Panc1 (cell line): ENCODE data around the gene BCL2L2. TPM values are rescaled to one million over a fixed set of nuclear protein-coding genes. Genes with fewer than 3 reads are reported as not detected.

ENCODE experiments used
- ATAC-seq: fragments of 200-7000 bp; cut with Tn5 transposase; 2 replicates; pipeline ENCODE4 v1.9.1; 2020; ENCODE audit warnings: mild to moderate bottlenecking, moderate library complexity
- BruUV-seq: library from RNA; stranded (reverse); fragments of 400-500 nt; replicated peaks from 2 replicates; lab custom pipeline; 2021; lab: Mats Ljungman, UMichigan
- CTCF ChIA-PET: fragments of 300-600 bp; sonication (Branson Sonifier 250); formaldehyde crosslinking; loops from one replicate; lab custom pipeline; 2022; ENCODE audit warnings: antibody characterized with exemption; lab: Charles Lee
- POLR2A ChIA-PET: fragments of 300-600 bp; sonication (Branson Sonifier 250); formaldehyde crosslinking; loops from one replicate; lab custom pipeline; 2022; ENCODE audit warnings: antibody characterized with exemption; lab: Charles Lee
- DNase-seq: peaks from one replicate; pipeline ENCODE4 v3.0.0-alpha.2; 2010; ENCODE audit warnings: low read depth, low spot score
- H3K27ac ChIP-seq: 2 replicates; pipeline ENCODE4 v1.5.1; 2011; ENCODE audit warnings: mild to moderate bottlenecking, low read length, inconsistent platforms
- H3K27me3 ChIP-seq: fragments of 200-500 bp; sonication (Bioruptor generic); 2 replicates; pipeline ENCODE4 v1.6.0; 2014; ENCODE audit warnings: low read length, inconsistent platforms; ENCODE audit not compliant: control insufficient read depth, insufficient read depth
- H3K36me3 ChIP-seq: fragments of 200-500 bp; sonication (Bioruptor generic); 2 replicates; pipeline ENCODE4 v1.5.1; 2014; ENCODE audit warnings: inconsistent platforms, mild to moderate bottlenecking, low read length, moderate library complexity; ENCODE audit not compliant: control insufficient read depth, insufficient read depth
- H3K4me1 ChIP-seq: 2 replicates; pipeline ENCODE4 v1.5.1; 2011; ENCODE audit warnings: inconsistent platforms, mild to moderate bottlenecking, low read length, moderate library complexity; ENCODE audit not compliant: control insufficient read depth, insufficient read depth
- H3K4me3 ChIP-seq, 2 experiments: 2 replicates each; pipeline ENCODE4 v1.5.1; 2011 to 2012; ENCODE audit warnings: low read depth in 2 of 2, low read length in 2 of 2, mild to moderate bottlenecking in 2 of 2, inconsistent platforms in 1 of 2, moderate library complexity in 1 of 2
- H3K9me3 ChIP-seq: fragments of 200-500 bp; sonication (Bioruptor generic); 2 replicates; pipeline ENCODE4 v1.5.1; 2014; ENCODE audit warnings: low read depth, mild to moderate bottlenecking, inconsistent platforms, low read length, moderate library complexity; ENCODE audit not compliant: control insufficient read depth, insufficient read depth
- POLR2AphosphoS5 ChIP-seq: IDR thresholded peaks from 2 replicates; pipeline ENCODE4 v1.6.1; 2012; ENCODE audit warnings: mild to moderate bottlenecking, low read depth, low read length, moderate library complexity
- SIN3A ChIP-seq: IDR thresholded peaks from 2 replicates; pipeline ENCODE4 v1.6.1; 2012; ENCODE audit warnings: low read depth, mild to moderate bottlenecking, low read length, moderate library complexity, borderline replicate concordance; ENCODE audit not compliant: insufficient read depth
- TCF7L2 ChIP-seq: IDR thresholded peaks from 2 replicates; pipeline ENCODE4 v1.6.1; 2011; ENCODE audit warnings: mild to moderate bottlenecking, low read depth, low read length, inconsistent platforms
- in situ Hi-C: cut with HindIII; loops from 2 replicates; pipeline ENCODE4 v1.10.0; 2016; ENCODE audit warnings: low sequenced_read_pairs, low pct_unique_long_range_greater_than_20kb
- intact Hi-C: fragments of 100-400 bp; cut with micrococcal nuclease; formaldehyde crosslinking; loops from one replicate; pipeline ENCODE4 v1.10.0; 2022; ENCODE audit not compliant: unreplicated experiment
- total RNA-seq: library from RNA; stranded (reverse); gene quantifications from one replicate; pipeline ENCODE4 v1.2.1, GENCODE V29; 2021; ENCODE audit not compliant: unreplicated experiment
- TF ChIP-seq, protein P1 (sequence below), 2 experiments: IDR thresholded peaks; 2 replicates each; pipeline ENCODE4 v1.6.1; 2011 to 2012; ENCODE audit warnings: low read depth in 2 of 2, control low read depth in 1 of 2, low read length in 1 of 2, mild to moderate bottlenecking in 1 of 2, moderate library complexity in 1 of 2; ENCODE audit not compliant: insufficient read depth in 1 of 2
- TF ChIP-seq, protein P2 (sequence below): fragments of 450-650 bp; IDR thresholded peaks from 2 replicates; pipeline ENCODE4 v1.5.1; 2017; ENCODE audit warnings: mild to moderate bottlenecking

BCL2L2 gene
- total RNA-seq, 1 experiment from 2014 or later = 18.9 TPM

DNA sequence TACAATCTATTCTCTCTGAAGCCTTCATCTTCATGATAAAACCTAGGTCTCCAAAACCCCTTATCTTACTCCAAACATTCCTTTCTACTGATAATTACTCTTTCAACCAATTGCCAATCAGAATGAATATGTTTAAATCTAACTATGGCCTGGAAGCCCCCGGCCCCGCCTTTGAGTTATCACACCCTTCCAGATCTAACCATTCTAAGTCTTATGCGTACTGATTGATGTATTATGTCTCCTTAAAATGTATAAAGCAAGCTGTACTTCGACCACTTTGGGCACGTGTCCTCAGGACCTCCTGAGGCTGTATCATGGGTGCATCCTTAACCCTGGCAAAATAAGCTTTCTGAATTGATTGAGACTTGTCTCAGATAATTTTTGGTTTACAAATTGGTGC lies 29.0 kb downstream of the BCL2L2 start:
- Histone ChIP-seq H3K36me3 (no peaks in the 10 kb centered on the region), H3K4me1 (no peaks in the 10 kb centered on the region), H3K27me3 (no peaks in the 10 kb centered on the region), H3K4me3 (no peak overlapping the region), H3K27ac (no peak overlapping the region), H3K9me3 (no peaks in the 10 kb centered on the region)
- in situ Hi-C loops (no loop called here), intact Hi-C loops (no loop called here)
- no peak for DNase-seq
- BruUV-seq = no TSS peak
- no peak for ATAC-seq
- no peak for TF ChIP-seq SIN3A
- ChIA-PET CTCF (no interaction called here), POLR2A (no interaction called here)

DNA sequence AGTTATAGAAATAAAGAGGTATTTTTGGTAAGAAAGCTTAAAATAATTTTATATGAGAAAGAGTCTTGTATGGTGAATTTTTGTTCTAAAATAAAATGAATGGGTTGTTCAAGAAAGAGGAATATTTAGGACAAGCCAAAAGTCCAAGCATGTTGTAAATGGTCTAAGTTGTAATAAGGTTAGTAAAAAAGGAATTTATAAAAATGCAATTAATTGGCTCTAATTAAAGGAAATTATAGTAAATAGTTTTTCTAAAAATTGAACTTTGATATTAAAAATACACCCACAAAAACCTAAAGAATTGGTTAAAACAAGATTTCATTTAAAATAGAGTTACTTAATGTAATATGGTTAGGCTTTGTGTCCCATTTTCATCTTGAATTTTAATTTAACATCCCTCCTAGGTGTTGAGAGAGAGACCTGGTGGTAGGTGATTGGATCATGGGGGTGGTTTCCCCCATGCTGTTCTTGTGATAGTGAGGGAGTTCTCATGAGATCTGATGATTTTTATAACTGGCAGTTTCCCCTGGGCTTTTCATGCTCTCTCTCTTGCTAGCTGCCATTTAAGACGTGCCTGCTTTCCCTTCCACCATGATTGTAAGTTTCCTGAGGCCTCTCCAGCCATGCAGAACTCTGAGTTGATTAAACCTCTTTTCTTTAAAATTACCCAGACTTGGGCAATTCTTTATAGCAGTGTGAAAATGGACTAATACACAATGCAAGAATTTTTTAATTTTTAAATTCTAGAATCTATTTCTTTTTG lies 33.1 kb downstream of the BCL2L2 start:
- H3K27ac ChIP-seq = no peak overlapping the region
- no peaks in the 10 kb centered on the region for H3K4me1 ChIP-seq
- no peaks in the 10 kb centered on the region for H3K36me3 ChIP-seq
- intact Hi-C loops (no loop called here), in situ Hi-C loops (no loop called here)
- CTCF ChIA-PET = no interaction called here
- no peak for DNase-seq
- TF ChIP-seq, protein P1, sequence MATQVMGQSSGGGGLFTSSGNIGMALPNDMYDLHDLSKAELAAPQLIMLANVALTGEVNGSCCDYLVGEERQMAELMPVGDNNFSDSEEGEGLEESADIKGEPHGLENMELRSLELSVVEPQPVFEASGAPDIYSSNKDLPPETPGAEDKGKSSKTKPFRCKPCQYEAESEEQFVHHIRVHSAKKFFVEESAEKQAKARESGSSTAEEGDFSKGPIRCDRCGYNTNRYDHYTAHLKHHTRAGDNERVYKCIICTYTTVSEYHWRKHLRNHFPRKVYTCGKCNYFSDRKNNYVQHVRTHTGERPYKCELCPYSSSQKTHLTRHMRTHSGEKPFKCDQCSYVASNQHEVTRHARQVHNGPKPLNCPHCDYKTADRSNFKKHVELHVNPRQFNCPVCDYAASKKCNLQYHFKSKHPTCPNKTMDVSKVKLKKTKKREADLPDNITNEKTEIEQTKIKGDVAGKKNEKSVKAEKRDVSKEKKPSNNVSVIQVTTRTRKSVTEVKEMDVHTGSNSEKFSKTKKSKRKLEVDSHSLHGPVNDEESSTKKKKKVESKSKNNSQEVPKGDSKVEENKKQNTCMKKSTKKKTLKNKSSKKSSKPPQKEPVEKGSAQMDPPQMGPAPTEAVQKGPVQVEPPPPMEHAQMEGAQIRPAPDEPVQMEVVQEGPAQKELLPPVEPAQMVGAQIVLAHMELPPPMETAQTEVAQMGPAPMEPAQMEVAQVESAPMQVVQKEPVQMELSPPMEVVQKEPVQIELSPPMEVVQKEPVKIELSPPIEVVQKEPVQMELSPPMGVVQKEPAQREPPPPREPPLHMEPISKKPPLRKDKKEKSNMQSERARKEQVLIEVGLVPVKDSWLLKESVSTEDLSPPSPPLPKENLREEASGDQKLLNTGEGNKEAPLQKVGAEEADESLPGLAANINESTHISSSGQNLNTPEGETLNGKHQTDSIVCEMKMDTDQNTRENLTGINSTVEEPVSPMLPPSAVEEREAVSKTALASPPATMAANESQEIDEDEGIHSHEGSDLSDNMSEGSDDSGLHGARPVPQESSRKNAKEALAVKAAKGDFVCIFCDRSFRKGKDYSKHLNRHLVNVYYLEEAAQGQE (IDR thresholded peaks at IDR 0.05; ENCODE audit: insufficient read depth in 1 of 2, low read depth in 2 of 2, low read length in 1 of 2) = no peak
- TF ChIP-seq, protein P2, sequence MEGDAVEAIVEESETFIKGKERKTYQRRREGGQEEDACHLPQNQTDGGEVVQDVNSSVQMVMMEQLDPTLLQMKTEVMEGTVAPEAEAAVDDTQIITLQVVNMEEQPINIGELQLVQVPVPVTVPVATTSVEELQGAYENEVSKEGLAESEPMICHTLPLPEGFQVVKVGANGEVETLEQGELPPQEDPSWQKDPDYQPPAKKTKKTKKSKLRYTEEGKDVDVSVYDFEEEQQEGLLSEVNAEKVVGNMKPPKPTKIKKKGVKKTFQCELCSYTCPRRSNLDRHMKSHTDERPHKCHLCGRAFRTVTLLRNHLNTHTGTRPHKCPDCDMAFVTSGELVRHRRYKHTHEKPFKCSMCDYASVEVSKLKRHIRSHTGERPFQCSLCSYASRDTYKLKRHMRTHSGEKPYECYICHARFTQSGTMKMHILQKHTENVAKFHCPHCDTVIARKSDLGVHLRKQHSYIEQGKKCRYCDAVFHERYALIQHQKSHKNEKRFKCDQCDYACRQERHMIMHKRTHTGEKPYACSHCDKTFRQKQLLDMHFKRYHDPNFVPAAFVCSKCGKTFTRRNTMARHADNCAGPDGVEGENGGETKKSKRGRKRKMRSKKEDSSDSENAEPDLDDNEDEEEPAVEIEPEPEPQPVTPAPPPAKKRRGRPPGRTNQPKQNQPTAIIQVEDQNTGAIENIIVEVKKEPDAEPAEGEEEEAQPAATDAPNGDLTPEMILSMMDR = no peak
- no peak for TF ChIP-seq SIN3A
- TF ChIP-seq TCF7L2 = no peak
- no peak for TF ChIP-seq POLR2AphosphoS5
- no peaks in the 10 kb centered on the region for H3K9me3 ChIP-seq
- no peak overlapping the region for H3K4me3 ChIP-seq
- ATAC-seq = no peak
- no TSS peak for BruUV-seq
- POLR2A ChIA-PET = no interaction called here
- H3K27me3 ChIP-seq = no peaks in the 10 kb centered on the region; the same call in 1 of the 2 replicates

DNA sequence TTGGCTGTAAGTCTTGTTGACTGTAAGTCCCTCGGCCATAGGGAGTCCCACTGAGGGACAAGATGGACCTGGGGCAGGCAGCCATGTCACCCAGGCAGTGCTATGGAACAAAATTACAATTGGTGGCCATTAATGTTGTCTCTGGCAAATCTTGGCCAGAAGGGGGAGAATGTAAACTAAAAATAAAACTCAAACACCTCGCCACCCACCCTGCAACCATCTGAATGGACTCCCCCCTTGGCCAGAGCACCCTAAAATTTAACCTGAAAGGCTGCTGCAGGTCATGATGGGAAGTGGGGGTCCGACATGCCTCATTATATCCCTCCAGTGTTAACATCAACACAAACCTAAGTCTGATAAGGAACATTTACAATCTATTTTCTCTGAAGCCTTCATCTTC lies 37.8 kb downstream of the BCL2L2 start:
- ATAC-seq = no peak

More for the DNA sequence above, 37.8 kb downstream of the BCL2L2 start:
- ChIA-PET CTCF (interaction anchor here (1.0 kb wide), 1 partner anchor 18 kb away, joined by 3 read pairs; no protein-coding TSS in a partner anchor), POLR2A (no interaction called here)
- in situ Hi-C loops (no loop called here), intact Hi-C loops (no loop called here)
- H3K9me3 ChIP-seq = no peaks in the 10 kb centered on the region
- no peaks in the 10 kb centered on the region; the same call in 1 of the 2 replicates for H3K27me3 ChIP-seq
- H3K4me3 ChIP-seq = no peak overlapping the region
- no TSS peak for BruUV-seq
- no peak for DNase-seq
- TF ChIP-seq SIN3A (no peak), TCF7L2 (no peak), POLR2AphosphoS5 (no peak)
- TF ChIP-seq, protein P1 (IDR thresholded peaks at IDR 0.05; ENCODE audit: insufficient read depth in 1 of 2, low read depth in 2 of 2, low read length in 1 of 2) = no peak
- TF ChIP-seq, protein P2 = no peak
- H3K36me3 ChIP-seq = no peaks in the 10 kb centered on the region
- no peak overlapping the region for H3K27ac ChIP-seq
- no peaks in the 10 kb centered on the region for H3K4me1 ChIP-seq
